Liver (tissue), 9 donors: ENCODE results near the gene COX8A. TPM values are rescaled to one million over a fixed set of nuclear protein-coding genes. Genes with fewer than 3 reads are reported as not detected.

ENCODE experiments used
- DNase-seq: peaks from one replicate; pipeline ENCODE4 v3.0.0-alpha.2; 2017; ENCODE audit warnings: low spot score
- H3K27ac ChIP-seq, 2 donors: one replicate each; pipeline ENCODE4 v1.7.0; 2013; ENCODE audit warnings: inconsistent platforms in 2 of 2, low read length in 2 of 2, control low read depth in 1 of 2, low read depth in 1 of 2, mild to moderate bottlenecking in 1 of 2
- H3K27me3 ChIP-seq, 4 donors: one replicate each; pipeline versions ENCODE4 v1.6.1 to v1.7.0; 2013; ENCODE audit warnings: low read length in 3 of 4, inconsistent platforms in 1 of 4, mild to moderate bottlenecking in 1 of 4, moderate library complexity in 1 of 4; ENCODE audit not compliant: control insufficient read depth in 4 of 4, insufficient read depth in 4 of 4
- H3K36me3 ChIP-seq, 4 donors: one replicate each; pipeline versions ENCODE4 v1.6.1 to v1.7.0; 2013; ENCODE audit warnings: low read length in 3 of 4, mild to moderate bottlenecking in 3 of 4, low read depth in 1 of 4, moderate library complexity in 1 of 4; ENCODE audit not compliant: control insufficient read depth in 4 of 4, insufficient read depth in 3 of 4
- H3K4me1 ChIP-seq, 4 donors: one replicate each; pipeline versions ENCODE4 v1.6.1 to v1.7.0; 2013; ENCODE audit warnings: low read length in 3 of 4, mild to moderate bottlenecking in 3 of 4, moderate library complexity in 1 of 4; ENCODE audit not compliant: control insufficient read depth in 4 of 4, insufficient read depth in 4 of 4
- H3K4me3 ChIP-seq, 3 donors: one replicate each; pipeline versions ENCODE4 v1.6.1 to v1.7.0; 2013; ENCODE audit warnings: low read length in 3 of 3, control low read depth in 1 of 3, low read depth in 1 of 3, mild to moderate bottlenecking in 1 of 3
- H3K9ac ChIP-seq, 2 donors: one replicate each; pipeline ENCODE4 v1.7.0; 2013; ENCODE audit warnings: low read length in 2 of 2, mild to moderate bottlenecking in 2 of 2, moderate library complexity in 2 of 2, control low read depth in 1 of 2, low read depth in 1 of 2
- H3K9me3 ChIP-seq, 4 donors: one replicate each; pipeline versions ENCODE4 v1.6.1 to v1.7.0; 2013; ENCODE audit warnings: low read length in 3 of 4; ENCODE audit not compliant: control insufficient read depth in 4 of 4
- ATF3 ChIP-seq: IDR thresholded peaks from 2 replicates; pipeline ENCODE4 v1.6.1; 2016; ENCODE audit warnings: antibody characterized with exemption
- CTCF ChIP-seq: fragments of 150-350 bp; IDR thresholded peaks from 2 replicates; pipeline ENCODE4 v1.5.1; 2017; ENCODE audit warnings: improper control_type of control experiment, low read depth, low read length; ENCODE audit not compliant: missing input control
- EGR1 ChIP-seq, 2 donors: IDR thresholded peaks; 2 replicates each; pipeline ENCODE4 v1.6.1; 2016 to 2018; ENCODE audit warnings: antibody characterized with exemption in 2 of 2, low read depth in 2 of 2
- FOXA1 ChIP-seq: IDR thresholded peaks from 2 replicates; pipeline ENCODE4 v1.6.1; 2016; ENCODE audit warnings: antibody characterized with exemption
- FOXA2 ChIP-seq: IDR thresholded peaks from 2 replicates; pipeline ENCODE4 v1.6.1; 2016; ENCODE audit warnings: antibody characterized with exemption
- GABPA ChIP-seq, 2 donors: IDR thresholded peaks in 1 of 2; conservative IDR thresholded peaks in 1 of 2; 2 replicates each; pipeline ENCODE4 v1.6.1; 2016; ENCODE audit warnings: antibody characterized with exemption in 2 of 2, mild to moderate bottlenecking in 1 of 2, moderate library complexity in 1 of 2
- HNF4A ChIP-seq, 2 donors: conservative IDR thresholded peaks; 2 replicates each; pipeline ENCODE4 v1.6.1; 2016; ENCODE audit warnings: antibody characterized with exemption in 2 of 2, mild to moderate bottlenecking in 2 of 2
- HNF4G ChIP-seq: IDR thresholded peaks from 2 replicates; pipeline ENCODE4 v1.6.1; 2016; ENCODE audit warnings: antibody characterized with exemption
- JUND ChIP-seq, 2 donors: IDR thresholded peaks; 2 replicates each; pipeline ENCODE4 v1.6.1; 2016; ENCODE audit warnings: antibody characterized with exemption in 2 of 2
- MAX ChIP-seq: IDR thresholded peaks from 2 replicates; pipeline ENCODE4 v1.6.1; 2016; ENCODE audit warnings: antibody characterized with exemption
- NR2F2 ChIP-seq: IDR thresholded peaks from 2 replicates; pipeline ENCODE4 v1.6.1; 2016; ENCODE audit warnings: antibody characterized with exemption
- RAD21 ChIP-seq, 2 donors: IDR thresholded peaks; 2 replicates each; pipeline ENCODE4 v1.6.1; 2016; ENCODE audit warnings: antibody characterized with exemption in 2 of 2, mild to moderate bottlenecking in 2 of 2
- REST ChIP-seq: IDR thresholded peaks from 2 replicates; pipeline ENCODE4 v1.6.1; 2016; ENCODE audit warnings: antibody characterized with exemption, mild to moderate bottlenecking
- RXRA ChIP-seq, 2 donors: IDR thresholded peaks; 2 replicates each; pipeline ENCODE4 v1.6.1; 2017 to 2018; ENCODE audit warnings: antibody characterized with exemption in 2 of 2, mild to moderate bottlenecking in 1 of 2
- SP1 ChIP-seq: IDR thresholded peaks from 2 replicates; pipeline ENCODE4 v1.6.1; 2018; ENCODE audit warnings: antibody characterized with exemption, mild to moderate bottlenecking
- TAF1 ChIP-seq: conservative IDR thresholded peaks from 2 replicates; pipeline ENCODE4 v1.6.1; 2016; ENCODE audit warnings: antibody characterized with exemption, mild to moderate bottlenecking
- YY1 ChIP-seq: IDR thresholded peaks from 2 replicates; pipeline ENCODE4 v1.6.1; 2016; ENCODE audit warnings: antibody characterized with exemption, mild to moderate bottlenecking
- ZBTB33 ChIP-seq: IDR thresholded peaks from 2 replicates; pipeline ENCODE4 v1.6.1; 2016; ENCODE audit warnings: antibody characterized with exemption
- WGBS: extraction: QIAGEN DNeasy Blood & Tissue Kit; methylation state at CpG from one replicate; pipeline ENCODE4 v1.1.7; 2013; 5-methylcytosine and 5-hydroxymethylcytosine counted together
- polyA plus RNA-seq, 2 donors: library from polyadenylated mRNA; stranded (reverse) in 1 of 2; unstranded in 1 of 2; fragments of 200-250 nt in 1 of 2; fragments of >200 nt in 1 of 2; fragmentation: Nextera tagmentation in 1 of 2; extraction: Ambion mirVana in 1 of 2; gene quantifications; one replicate each; pipeline versions ENCODE4 v1.2.1 to v1.2.3, GENCODE V29; 2013 to 2015
- total RNA-seq, 2 donors: library from RNA; depleted of rRNA; stranded (reverse); fragments of >200 nt; gene quantifications; one replicate each; pipeline ENCODE4 v1.2.3, GENCODE V29; 2014
- donor health status: healthy.
- donor health status: healthy.
- donor health status: healthy.
- donor health status: healthy.
- donor health status: healthy.

COX8A gene
- total and polyA plus RNA-seq, 4 donors = 250 to 586 (median 363) TPM

- no peak for TF ChIP-seq ZBTB33
- TF ChIP-seq YY1 = no peak
These were observed 43.5 kb downstream of the COX8A start (continued) for GRCh38 chr11:64017945-64018224.

- no peak for DNase-seq
- Histone ChIP-seq H3K4me3 (no peak overlapping the region), H3K9me3 (no peaks in the 10 kb centered on the region), H3K27me3 (no peaks in the 10 kb centered on the region), H3K4me1 (no peaks in the 10 kb centered on the region), H3K9ac (no peak overlapping the region), H3K36me3 (no peaks in the 10 kb centered on the region), H3K27ac (no peak overlapping the region)
- WGBS = 80% methylated on average over 8 of the region's 8 CpGs
- TF ChIP-seq MAX (no peak), NR2F2 (no peak), YY1 (no peak), RXRA (IDR thresholded peaks at IDR 0.05) (no peak), HNF4A (conservative IDR thresholded peaks at IDR 0.05) (no peak), FOXA2 (no peak), ATF3 (no peak), SP1 (no peak), GABPA (IDR thresholded peaks at IDR 0.05 in 1 of 2, conservative IDR thresholded peaks at IDR 0.05 in 1 of 2) (no peak), FOXA1 (no peak), TAF1 (no peak)
These were observed 43.9 kb downstream of the COX8A start for GRCh38 chr11:64018310-64018709.

GRCh38 chr11:64019106-64020037, 45.0 kb downstream of the COX8A start:
- Histone ChIP-seq H3K36me3 (no peaks in the 10 kb centered on the region), H3K9me3 (no peaks in the 10 kb centered on the region), H3K27ac (no peak overlapping the region), H3K9ac (no peak overlapping the region), H3K27me3 (no peaks in the 10 kb centered on the region), H3K4me1 (no peaks in the 10 kb centered on the region), H3K4me3 (no peak overlapping the region)
- TF ChIP-seq TAF1 (no peak), EGR1 (IDR thresholded peaks at IDR 0.05; ENCODE audit: low read depth in 2 of 2) (no peak), RAD21 (IDR thresholded peaks at IDR 0.05) (no peak), ATF3 (no peak), FOXA1 (no peak), RXRA (IDR thresholded peaks at IDR 0.05) (no peak), HNF4A (conservative IDR thresholded peaks at IDR 0.05) (no peak), ZBTB33 (no peak), NR2F2 (no peak), FOXA2 (no peak), CTCF (no peak), YY1 (no peak), JUND (IDR thresholded peaks at IDR 0.05) (no peak), MAX (no peak), SP1 (no peak), REST (no peak), HNF4G (no peak), GABPA (IDR thresholded peaks at IDR 0.05 in 1 of 2, conservative IDR thresholded peaks at IDR 0.05 in 1 of 2) (no peak)
- DNase-seq = no peak
- 91% methylated on average over 27 of the region's 27 CpGs for WGBS
